K562 (cell line): ENCODE measurements around the gene SYNE1. TPM values are rescaled to one million over a fixed set of nuclear protein-coding genes. Genes with fewer than 3 reads are reported as not detected.

Experiments used
- ATAC-seq: fragments of 200-7000 bp; cut with Tn5 transposase; 3 replicates; pipeline ENCODE4 v1.9.1; 2020; ENCODE audit warnings: moderate library complexity
- BruUV-seq: library from RNA; stranded (reverse); fragments of 400-500 nt; replicated peaks from 2 replicates; lab custom pipeline; 2021; lab: Mats Ljungman, UMichigan
- CTCF ChIA-PET: fragments of 300-600 bp; formaldehyde crosslinking; extraction: SDS; loops from one replicate; lab custom pipeline; 2021; ENCODE audit warnings: low intra/inter-chr PET ratio; lab: Yijun Ruan, JAX
- POLR2A ChIA-PET: fragments of 300-600, 350-650 bp; sonication (Branson Sonifier 250); formaldehyde crosslinking; extraction: SDS; loops from one replicate; lab custom pipeline; 2021; ENCODE audit warnings: antibody characterized with exemption, inconsistent platforms; lab: Yijun Ruan, JAX
- DNase-seq, 4 experiments: peaks; one replicate each; pipeline versions ENCODE4 v3.0.0 to v3.0.0-alpha.2; 2011 to 2018; ENCODE audit warnings: low spot score in 3 of 4, mixed read lengths in 3 of 4; ENCODE audit errors: extremely low read depth in 1 of 4
- FAIRE-seq: peaks from 2 replicates; lab custom pipeline; 2011; peaks lifted over from hg19 to GRCh38; lab: Jason Lieb, UNC
- H2AFZ ChIP-seq: 2 replicates; pipeline ENCODE4 v1.6.0; 2011; ENCODE audit warnings: low read depth, low read length, control low read depth, inconsistent platforms
- H3K27ac ChIP-seq: fragments of 200-600 bp; 3 replicates; pipeline ENCODE4 v1.8.0; 2011; ENCODE audit warnings: low read depth, mild to moderate bottlenecking, control low read depth, inconsistent platforms, low read length, moderate library complexity, mixed read lengths; ENCODE audit errors: extremely low read depth
- H3K27me3 ChIP-seq, 2 experiments: fragments of 300-600 bp in 1 of 2; 2 replicates in 1 of 2; 3 replicates in 1 of 2; pipeline versions ENCODE4 v1.6.0 to v1.8.0; 2011; ENCODE audit warnings: inconsistent platforms in 2 of 2, low read length in 2 of 2, mild to moderate bottlenecking in 1 of 2, mixed read lengths in 1 of 2, moderate library complexity in 1 of 2; ENCODE audit not compliant: control insufficient read depth in 2 of 2, insufficient read depth in 2 of 2
- H3K36me3 ChIP-seq: fragments of 300-600 bp; 3 replicates; pipeline ENCODE4 v1.8.0; 2011; ENCODE audit warnings: mild to moderate bottlenecking, low read length, inconsistent platforms; ENCODE audit not compliant: control insufficient read depth, insufficient read depth
- H3K4me1 ChIP-seq, 2 experiments: fragments of 200-600 bp in 1 of 2; replicated peaks in 1 of 2; 2 replicates in 1 of 2; 3 replicates in 1 of 2; pipeline versions ENCODE4 v1.5.1 to v1.8.0; 2011; ENCODE audit warnings: inconsistent platforms in 2 of 2, low read length in 2 of 2, mild to moderate bottlenecking in 1 of 2, mixed read lengths in 1 of 2, moderate library complexity in 1 of 2; ENCODE audit not compliant: control insufficient read depth in 2 of 2, insufficient read depth in 2 of 2
- H3K4me2 ChIP-seq: 2 replicates; pipeline ENCODE4 v1.6.1; 2011; ENCODE audit warnings: low read length, control low read depth, inconsistent platforms, mixed read lengths; ENCODE audit not compliant: insufficient read depth
- H3K4me3 ChIP-seq: fragments of 200-600 bp; sonication (generic), shearing (Covaris generic); 2 replicates; pipeline ENCODE4 v1.5.1; 2016; ENCODE audit warnings: control low read depth, inconsistent platforms
- H3K79me2 ChIP-seq: fragments of 200-600 bp; 3 replicates; pipeline ENCODE4 v1.8.0; 2011; ENCODE audit warnings: low read length, inconsistent platforms; ENCODE audit not compliant: control insufficient read depth, insufficient read depth
- H3K9ac ChIP-seq, 2 experiments: 2 replicates each; pipeline versions ENCODE4 v1.6.0 to v1.6.1; 2011; ENCODE audit warnings: low read depth in 2 of 2, low read length in 2 of 2, control low read depth in 1 of 2, inconsistent platforms in 1 of 2, mild to moderate bottlenecking in 1 of 2, mixed read lengths in 1 of 2; ENCODE audit not compliant: insufficient read depth in 1 of 2
- H3K9me1 ChIP-seq: one replicate; pipeline ENCODE4 v1.6.0; 2011; ENCODE audit warnings: inconsistent platforms, mild to moderate bottlenecking, low read length, moderate library complexity; ENCODE audit not compliant: control insufficient read depth, insufficient read depth
- H3K9me3 ChIP-seq: replicated peaks from 2 replicates; pipeline ENCODE4 v1.5.1; 2011; ENCODE audit warnings: low read depth, low read length, inconsistent platforms; ENCODE audit not compliant: control insufficient read depth, insufficient read depth
- H4K20me1 ChIP-seq: replicated peaks from 2 replicates; pipeline ENCODE4 v1.6.1; 2011; ENCODE audit warnings: low read length, inconsistent platforms, mixed read lengths; ENCODE audit not compliant: control insufficient read depth, insufficient read depth
- ARID4B ChIP-seq: sonication (generic); formaldehyde crosslinking; IDR thresholded peaks from 2 replicates; pipeline ENCODE4 v1.8.0; 2022; ENCODE audit warnings: mild to moderate bottlenecking, missing genetic modification reagents
- BDP1 ChIP-seq: IDR thresholded peaks from 3 replicates; pipeline ENCODE4 v1.6.1; 2011; ENCODE audit not compliant: insufficient read length, insufficient read depth
- CREB3 ChIP-seq: fragments of 450-650 bp; conservative IDR thresholded peaks from 2 replicates; pipeline ENCODE4 v1.6.1; 2016; ENCODE audit warnings: missing genetic modification characterization, low read depth, mild to moderate bottlenecking, missing compliant biosample characterization, moderate library complexity
- DNMT1 ChIP-seq: fragments of 450-650 bp; IDR thresholded peaks from 2 replicates; pipeline ENCODE4 v1.6.1; 2016; ENCODE audit warnings: antibody characterized with exemption, mild to moderate bottlenecking
- MECOM ChIP-seq: fragments of 250-450 bp; sonication (Bioruptor Pico); IDR thresholded peaks from 2 replicates; pipeline ENCODE4 v1.8.0; 2022; ENCODE audit warnings: inconsistent platforms
- NR3C1 ChIP-seq: sonication (generic); formaldehyde crosslinking; IDR thresholded peaks from 2 replicates; pipeline ENCODE4 v1.8.1; 2022; ENCODE audit warnings: missing genetic modification reagents
- PBX2 ChIP-seq, 2 experiments: IDR thresholded peaks in 1 of 2; conservative IDR thresholded peaks in 1 of 2; 2 replicates each; pipeline ENCODE4 v1.6.1; 2016; ENCODE audit warnings: low read depth in 2 of 2, mild to moderate bottlenecking in 1 of 2, missing compliant biosample characterization in 1 of 2, missing genetic modification characterization in 1 of 2, moderate library complexity in 1 of 2
- RBM17 ChIP-seq: fragments of 200-400 bp; formaldehyde crosslinking; IDR thresholded peaks from 2 replicates; pipeline ENCODE4 v1.6.1; 2017; ENCODE audit warnings: low read depth, mild to moderate bottlenecking, low read length, borderline replicate concordance
- TAF15 ChIP-seq: fragments of 200-400 bp; formaldehyde crosslinking; IDR thresholded peaks from 2 replicates; pipeline ENCODE4 v1.6.1; 2017; ENCODE audit warnings: mild to moderate bottlenecking, low read depth, low read length, moderate library complexity
- ZNF146 ChIP-seq: IDR thresholded peaks from one replicate; pipeline ENCODE4 v1.6.1; 2018; ENCODE audit warnings: missing compliant biosample characterization; ENCODE audit not compliant: unreplicated experiment
- ZNF431 ChIP-seq: sonication (generic); formaldehyde crosslinking; IDR thresholded peaks from 2 replicates; pipeline ENCODE4 v1.8.0; 2022; ENCODE audit warnings: mild to moderate bottlenecking, missing genetic modification reagents
- ZNF76 ChIP-seq: fragments of 250-450 bp; sonication (Bioruptor Pico); IDR thresholded peaks from 2 replicates; pipeline ENCODE4 v1.4.0; 2020; ENCODE audit warnings: mild to moderate bottlenecking, moderate library complexity, borderline replicate concordance
- WGBS: fragments of 100-300 bp; shearing (Covaris generic); methylation state at CpG from one replicate; pipeline ENCODE4 v1.1.6; 2016; ENCODE audit warnings: low coverage, mixed read lengths; ENCODE audit not compliant: insufficient coverage; ENCODE audit errors: missing lambda C conversion rate; 5-methylcytosine and 5-hydroxymethylcytosine counted together
- in situ Hi-C: fragments of 300-500 bp; cut with MboI; formaldehyde crosslinking; loops from 4 replicates; pipeline ENCODE4 v1.15.0; 2018; ENCODE audit warnings: inconsistent platforms, mixed read lengths
- intact Hi-C: fragments of 100-400 bp; cut with micrococcal nuclease; formaldehyde crosslinking; loops from 2 replicates; pipeline ENCODE4 v1.14.2; 2022
- polyA plus RNA-seq, 8 experiments: library from polyadenylated mRNA; depleted of rRNA in 4 of 8; stranded (reverse) in 5 of 8; unstranded in 3 of 8; fragments of >200 nt; fragmentation: Nextera tagmentation in 2 of 8; fragmentation: Illumina TruSeq in 1 of 8; extraction: Ambion mirVana in 2 of 8; extraction: Trizol in 1 of 8; gene quantifications; 2 replicates each; pipeline versions ENCODE4 v1.2.1 to v1.2.3, GENCODE V29; 2011 to 2014; ENCODE audit warnings: inconsistent platforms in 1 of 8, missing spikeins in 1 of 8
- total RNA-seq, 7 experiments: library from RNA; depleted of rRNA in 6 of 7; stranded (reverse); fragments of >200 nt in 6 of 7; fragmentation: Illumina TruSeq in 2 of 7; extraction: Trizol in 2 of 7; gene quantifications; 2 replicates each; pipeline versions ENCODE4 v1.2.1 to v1.2.3, GENCODE V29; 2011 to 2021; ENCODE audit warnings: low replicate concordance in 1 of 7
- TF ChIP-seq, protein P1 (sequence below): fragments of 450-650 bp; formaldehyde crosslinking; IDR thresholded peaks from 2 replicates; pipeline ENCODE4 v1.4.0; 2020; ENCODE audit warnings: mild to moderate bottlenecking, mixed read lengths

The SYNE1 gene
- total and polyA plus RNA-seq, 9 of the 15 experiments (the other 6 are each of a cell fraction or from before 2014, with no cell fraction given): under 0.01 to 0.42 (median 0.08) TPM; not detected in 1

GRCh38 chr6:152078001-152078400 is 559.2 kb downstream of the SYNE1 start:
- Histone ChIP-seq H3K27ac (no peak overlapping the region), H3K9me3 (no peaks in the 10 kb centered on the region), H3K79me2 (no peaks in the 10 kb centered on the region), H2AFZ (no peak overlapping the region), H3K9ac (no peak overlapping the region), H3K4me2 (no peak overlapping the region), H3K27me3 (no peaks in the 10 kb centered on the region), H4K20me1 (no peaks in the 10 kb centered on the region), H3K4me1 (no peaks in the 10 kb centered on the region), H3K9me1 (no peaks in the 10 kb centered on the region), H3K36me3 (no peaks in the 10 kb centered on the region), H3K4me3 (no peak overlapping the region)
- POLR2A ChIA-PET: no interaction called here
- in situ Hi-C loops: no loop called here
- CTCF ChIA-PET: no interaction called here
- intact Hi-C loops: no loop called here
- DNase-seq (no peak), FAIRE-seq (no peak), ATAC-seq (no peak)
- no TSS peak for BruUV-seq
- 0% methylated on average over 4 of the region's 4 CpGs for WGBS
- TF ChIP-seq ZNF431 (CRISPR knock-in tag) (no peak), ZNF76 (CRISPR knock-in tag) (no peak), DNMT1 (no peak), TAF15 (no peak), CREB3 (no peak), ZNF146 (CRISPR knock-in tag) (no peak), BDP1 (no peak), PBX2 (CRISPR knock-in tag; IDR thresholded peaks at IDR 0.05; ENCODE audit: low read depth) (no peak), PBX2 (tag; conservative IDR thresholded peaks at IDR 0.05; ENCODE audit: low read depth) (no peak), RBM17 (no peak), NR3C1 (CRISPR knock-in tag) (no peak), MECOM (CRISPR knock-in tag) (no peak), ARID4B (no peak)
- TF ChIP-seq, protein P1, sequence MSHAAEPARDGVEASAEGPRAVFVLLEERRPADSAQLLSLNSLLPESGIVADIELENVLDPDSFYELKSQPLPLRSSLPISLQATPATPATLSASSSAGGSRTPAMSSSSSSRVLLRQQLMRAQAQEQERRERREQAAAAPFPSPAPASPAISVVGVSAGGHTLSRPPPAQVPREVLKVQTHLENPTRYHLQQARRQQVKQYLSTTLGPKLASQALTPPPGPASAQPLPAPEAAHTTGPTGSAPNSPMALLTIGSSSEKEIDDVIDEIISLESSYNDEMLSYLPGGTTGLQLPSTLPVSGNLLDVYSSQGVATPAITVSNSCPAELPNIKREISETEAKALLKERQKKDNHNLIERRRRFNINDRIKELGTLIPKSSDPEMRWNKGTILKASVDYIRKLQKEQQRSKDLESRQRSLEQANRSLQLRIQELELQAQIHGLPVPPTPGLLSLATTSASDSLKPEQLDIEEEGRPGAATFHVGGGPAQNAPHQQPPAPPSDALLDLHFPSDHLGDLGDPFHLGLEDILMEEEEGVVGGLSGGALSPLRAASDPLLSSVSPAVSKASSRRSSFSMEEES (CRISPR knock-in tag): no peak
